ENCODE measurements around the gene PLEKHA4. TPM values are rescaled to one million over a fixed set of nuclear protein-coding genes. Genes with fewer than 3 reads are reported as not detected.
"Not testable (repeated sequence)": the region's sequence is repeated elsewhere in the genome, so short reads cannot be mapped to it uniquely, and the experiment has no call there.

The PLEKHA4 gene
- polyA plus RNA-seq, 1 donor = 14.5 TPM

- not testable (repeated sequence) for DNase-seq; H3K4me3 ChIP-seq (ENCODE audit: low read length); H3K4me1 ChIP-seq (ENCODE audit: control insufficient read depth, insufficient read depth, low read length); H3K9me3 ChIP-seq (ENCODE audit: control insufficient read depth, low read depth, low read length); H3K27me3 ChIP-seq (ENCODE audit: control insufficient read depth, insufficient read depth, low read length); H3K27ac ChIP-seq (ENCODE audit: low read length); H3K36me3 ChIP-seq (ENCODE audit: control insufficient read depth, insufficient read depth, low read length)
- WGBS (ENCODE audit: insufficient coverage, low lambda C conversion rate) = no CpG with 5 or more reads among the region's 3 CpGs
Measured at GRCh38 chr19:48846659-48847058, 21.8 kb downstream of the PLEKHA4 start.

- H3K9me3 ChIP-seq (ENCODE audit: control insufficient read depth, low read depth, low read length) = no peaks in the 10 kb centered on the region
- H3K36me3 ChIP-seq (ENCODE audit: control insufficient read depth, insufficient read depth, low read length) = no peaks in the 10 kb centered on the region
- no peaks in the 10 kb centered on the region for H3K27me3 ChIP-seq (ENCODE audit: control insufficient read depth, insufficient read depth, low read length)
- H3K27ac ChIP-seq (ENCODE audit: low read length) = no peak overlapping the region
- peaks cover 3% of the 10 kb centered on the region for H3K4me1 ChIP-seq (ENCODE audit: control insufficient read depth, insufficient read depth, low read length)
- no CpG with 5 or more reads among the region's 15 CpGs for WGBS (ENCODE audit: insufficient coverage, low lambda C conversion rate)
- no peak overlapping the region for H3K4me3 ChIP-seq (ENCODE audit: low read length)
- no peak for DNase-seq
Measured at GRCh38 chr19:48845384-48845783, 23.0 kb downstream of the PLEKHA4 start.

GRCh38 chr19:48844472-48844871 lies 23.9 kb downstream of the PLEKHA4 start:
- DNase-seq = no peak
- no peaks in the 10 kb centered on the region for H3K9me3 ChIP-seq (ENCODE audit: control insufficient read depth, low read depth, low read length)
- no CpG with 5 or more reads among the region's 2 CpGs for WGBS (ENCODE audit: insufficient coverage, low lambda C conversion rate)

GRCh38 chr19:48842789-48843162 lies 25.6 kb downstream of the PLEKHA4 start:
- Histone ChIP-seq H3K4me3 (ENCODE audit: low read length) (no peak overlapping the region), H3K4me1 (ENCODE audit: control insufficient read depth, insufficient read depth, low read length) (peaks cover 3% of the 10 kb centered on the region), H3K9me3 (ENCODE audit: control insufficient read depth, low read depth, low read length) (no peaks in the 10 kb centered on the region), H3K27me3 (ENCODE audit: control insufficient read depth, insufficient read depth, low read length) (no peaks in the 10 kb centered on the region), H3K27ac (ENCODE audit: low read length) (no peak overlapping the region), H3K36me3 (ENCODE audit: control insufficient read depth, insufficient read depth, low read length) (peaks cover 2% of the 10 kb centered on the region)
- no CpG with 5 or more reads among the region's 2 CpGs for WGBS (ENCODE audit: insufficient coverage, low lambda C conversion rate)
- DNase-seq = peak; percentile 35 to 50

More at GRCh38 chr19:48844472-48844871, 23.9 kb downstream of the PLEKHA4 start:
- H3K27me3 ChIP-seq (ENCODE audit: control insufficient read depth, insufficient read depth, low read length) = no peaks in the 10 kb centered on the region
- H3K4me1 ChIP-seq (ENCODE audit: control insufficient read depth, insufficient read depth, low read length) = peaks cover 3% of the 10 kb centered on the region
- H3K4me3 ChIP-seq (ENCODE audit: low read length) = no peak overlapping the region
- no peak overlapping the region for H3K27ac ChIP-seq (ENCODE audit: low read length)
- H3K36me3 ChIP-seq (ENCODE audit: control insufficient read depth, insufficient read depth, low read length) = no peaks in the 10 kb centered on the region

GRCh38 chr19:48841571-48841970 lies 26.8 kb downstream of the PLEKHA4 start:
- no peak for DNase-seq
- H3K4me3 ChIP-seq (ENCODE audit: low read length) = no peak overlapping the region
- H3K9me3 ChIP-seq (ENCODE audit: control insufficient read depth, low read depth, low read length) = peaks cover 6% of the 10 kb centered on the region
- no peaks in the 10 kb centered on the region for H3K27me3 ChIP-seq (ENCODE audit: control insufficient read depth, insufficient read depth, low read length)
- peaks cover 5% of the 10 kb centered on the region for H3K4me1 ChIP-seq (ENCODE audit: control insufficient read depth, insufficient read depth, low read length)
- no peak overlapping the region for H3K27ac ChIP-seq (ENCODE audit: low read length)
- WGBS (ENCODE audit: insufficient coverage, low lambda C conversion rate) = no CpG with 5 or more reads among the region's 6 CpGs
- H3K36me3 ChIP-seq (ENCODE audit: control insufficient read depth, insufficient read depth, low read length) = peaks cover 2% of the 10 kb centered on the region

- peaks cover 2% of the 10 kb centered on the region for H3K36me3 ChIP-seq (ENCODE audit: control insufficient read depth, insufficient read depth, low read length)
- no peaks in the 10 kb centered on the region for H3K27me3 ChIP-seq (ENCODE audit: control insufficient read depth, insufficient read depth, low read length)
- H3K4me3 ChIP-seq (ENCODE audit: low read length) = no peak overlapping the region
- no CpG with 5 or more reads among the region's 16 CpGs for WGBS (ENCODE audit: insufficient coverage, low lambda C conversion rate)
- DNase-seq = no peak
- peaks cover 8% of the 10 kb centered on the region for H3K4me1 ChIP-seq (ENCODE audit: control insufficient read depth, insufficient read depth, low read length)
- H3K9me3 ChIP-seq (ENCODE audit: control insufficient read depth, low read depth, low read length) = peaks cover 6% of the 10 kb centered on the region
- H3K27ac ChIP-seq (ENCODE audit: low read length) = no peak overlapping the region
Measured at GRCh38 chr19:48841047-48841446, 27.4 kb downstream of the PLEKHA4 start.

GRCh38 chr19:48837687-48838086 lies 30.7 kb downstream of the PLEKHA4 start:
- WGBS (ENCODE audit: insufficient coverage, low lambda C conversion rate) = no CpG with 5 or more reads among the region's 9 CpGs
- H3K9me3 ChIP-seq (ENCODE audit: control insufficient read depth, low read depth, low read length) = peaks cover 6% of the 10 kb centered on the region
- H3K27me3 ChIP-seq (ENCODE audit: control insufficient read depth, insufficient read depth, low read length) = no peaks in the 10 kb centered on the region
- DNase-seq = no peak
- peaks cover 10% of the 10 kb centered on the region for H3K4me1 ChIP-seq (ENCODE audit: control insufficient read depth, insufficient read depth, low read length)
- peaks cover 9% of the 10 kb centered on the region for H3K36me3 ChIP-seq (ENCODE audit: control insufficient read depth, insufficient read depth, low read length)
- no peak overlapping the region for H3K4me3 ChIP-seq (ENCODE audit: low read length)
- peak overlapping the region; percentile 11 for H3K27ac ChIP-seq (ENCODE audit: low read length)

GRCh38 chr19:48837051-48837524 lies 31.3 kb downstream of the PLEKHA4 start:
- WGBS (ENCODE audit: insufficient coverage, low lambda C conversion rate) = no CpG with 5 or more reads among the region's 29 CpGs

GRCh38 chr19:48836089-48837017 lies 32.1 kb downstream of the PLEKHA4 start, which contains the start of gene HSD17B14:
HSD17B14 (minus strand) TSS chr19:48836491; CDS start chr19:48836411, 80 bp downstream.
- H3K4me1 ChIP-seq (ENCODE audit: control insufficient read depth, insufficient read depth, low read length) = peaks cover 7% of the 10 kb centered on the region
- whole genome bisulfite sequencing (ENCODE audit: insufficient coverage, low lambda C conversion rate) = no CpG with 5 or more reads among the region's 35 CpGs
- peak within 1 kb of the TSS; percentile 96 for H3K27ac ChIP-seq (ENCODE audit: low read length)
- H3K9me3 ChIP-seq (ENCODE audit: control insufficient read depth, low read depth, low read length) = peaks cover 6% of the 10 kb centered on the region
- peak; percentile 43 to 73 for DNase-seq
- H3K27me3 ChIP-seq (ENCODE audit: control insufficient read depth, insufficient read depth, low read length) = no peaks in the 10 kb centered on the region
- H3K4me3 ChIP-seq (ENCODE audit: low read length) = peak within 1 kb of the TSS; percentile 67
- H3K36me3 ChIP-seq (ENCODE audit: control insufficient read depth, insufficient read depth, low read length) = peaks cover 18% of the 10 kb centered on the region

More at GRCh38 chr19:48837051-48837524, 31.3 kb downstream of the PLEKHA4 start:
- Histone ChIP-seq H3K36me3 (ENCODE audit: control insufficient read depth, insufficient read depth, low read length) (peaks cover 14% of the 10 kb centered on the region), H3K4me1 (ENCODE audit: control insufficient read depth, insufficient read depth, low read length) (peaks cover 7% of the 10 kb centered on the region), H3K27me3 (ENCODE audit: control insufficient read depth, insufficient read depth, low read length) (no peaks in the 10 kb centered on the region), H3K27ac (ENCODE audit: low read length) (peak overlapping the region; percentile 96), H3K4me3 (ENCODE audit: low read length) (peak overlapping the region; percentile 67), H3K9me3 (ENCODE audit: control insufficient read depth, low read depth, low read length) (peaks cover 6% of the 10 kb centered on the region)
- DNase-seq = peak; percentile 56 to 60

GRCh38 chr19:48835734-48836088 lies 32.7 kb downstream of the PLEKHA4 start:
- peaks cover 9% of the 10 kb centered on the region for H3K4me1 ChIP-seq (ENCODE audit: control insufficient read depth, insufficient read depth, low read length)
- peak overlapping the region; percentile 67 for H3K4me3 ChIP-seq (ENCODE audit: low read length)
- H3K36me3 ChIP-seq (ENCODE audit: control insufficient read depth, insufficient read depth, low read length) = peaks cover 24% of the 10 kb centered on the region
- H3K27ac ChIP-seq (ENCODE audit: low read length) = peak overlapping the region; percentile 96
- no peaks in the 10 kb centered on the region for H3K27me3 ChIP-seq (ENCODE audit: control insufficient read depth, insufficient read depth, low read length)
- peak; percentile 97 for DNase-seq
- peaks cover 6% of the 10 kb centered on the region for H3K9me3 ChIP-seq (ENCODE audit: control insufficient read depth, low read depth, low read length)
- no CpG with 5 or more reads among the region's 12 CpGs for WGBS (ENCODE audit: insufficient coverage, low lambda C conversion rate)

Measured in large intestine (tissue), 3 donors.